PC-9 (cell line): ENCODE data around the gene HMGCS1.

Source experiments
- CTCF ChIP-seq: fragments of 200-600 bp; sonication (generic); conservative IDR thresholded peaks from 2 replicates; pipeline ENCODE4 v1.6.1; 2017; ENCODE audit warnings: mixed run types, antibody characterized with exemption, mild to moderate bottlenecking, moderate library complexity
- EZH2 ChIP-seq: fragments of 200-600 bp; sonication (generic); IDR thresholded peaks from 2 replicates; pipeline ENCODE4 v1.8.0; 2017; ENCODE audit warnings: antibody characterized with exemption, low read depth

GRCh38 chr5:43348207-43348606 is 35.0 kb upstream of the HMGCS1 start:
- no peak for TF ChIP-seq EZH2
- TF ChIP-seq CTCF = no peak
